BE2C (cell line): ENCODE data around the gene SYNE1.

Source experiments
- DNase-seq: peaks from one replicate; pipeline ENCODE4 v3.0.0-alpha.2; 2020
- H3K27me3 ChIP-seq: fragments of 250-450 bp; sonication (Bioruptor Pico); 2 replicates; pipeline ENCODE4 v1.5.1; 2020; ENCODE audit warnings: mild to moderate bottlenecking
- H3K36me3 ChIP-seq: fragments of 250-450 bp; sonication (Bioruptor Pico); 2 replicates; pipeline ENCODE4 v1.5.1; 2020; ENCODE audit warnings: mild to moderate bottlenecking
- H3K4me1 ChIP-seq: fragments of 250-450 bp; sonication (Bioruptor Pico); 2 replicates; pipeline ENCODE4 v1.5.1; 2020
- H3K4me3 ChIP-seq: 2 replicates; pipeline ENCODE4 v1.5.1; 2011; ENCODE audit warnings: low read depth, low read length
- H3K9me3 ChIP-seq: fragments of 250-450 bp; sonication (Bioruptor Pico); 2 replicates; pipeline ENCODE4 v1.5.1; 2020
- CTCF ChIP-seq: IDR thresholded peaks from 2 replicates; pipeline ENCODE4 v1.5.1; 2012; ENCODE audit warnings: mild to moderate bottlenecking, low read depth, low read length

Gene SYNE1

GRCh38 chr6:152478377-152479010, 158.7 kb downstream of the SYNE1 start:
- TF ChIP-seq CTCF, result no peak
- no peaks in the 10 kb centered on the region for H3K9me3 ChIP-seq

GRCh38 chr6:152474354-152474753, 162.8 kb downstream of the SYNE1 start:
- Histone ChIP-seq H3K4me1 (no peaks in the 10 kb centered on the region), H3K36me3 (no peaks in the 10 kb centered on the region), H3K4me3 (no peak overlapping the region), H3K27me3 (peaks cover 16% of the 10 kb centered on the region), H3K9me3 (no peaks in the 10 kb centered on the region)
- no peak for DNase-seq
- no peak for TF ChIP-seq CTCF

More at GRCh38 chr6:152478377-152479010, 158.7 kb downstream of the SYNE1 start:
- Histone ChIP-seq H3K27me3 (peaks cover 9% of the 10 kb centered on the region), H3K36me3 (no peaks in the 10 kb centered on the region), H3K4me3 (no peak overlapping the region), H3K4me1 (no peaks in the 10 kb centered on the region)
- no peak for DNase-seq

GRCh38 chr6:152472325-152472724, 164.8 kb downstream of the SYNE1 start:
- Histone ChIP-seq H3K4me1 (no peaks in the 10 kb centered on the region), H3K4me3 (no peak overlapping the region), H3K36me3 (no peaks in the 10 kb centered on the region), H3K9me3 (no peaks in the 10 kb centered on the region), H3K27me3 (peaks cover 8% of the 10 kb centered on the region)
- no peak for TF ChIP-seq CTCF
- no peak for DNase-seq

GRCh38 chr6:152471456-152472265, 165.5 kb downstream of the SYNE1 start:
- Histone ChIP-seq H3K4me3 (no peak overlapping the region), H3K4me1 (no peaks in the 10 kb centered on the region), H3K9me3 (no peaks in the 10 kb centered on the region), H3K36me3 (no peaks in the 10 kb centered on the region), H3K27me3 (peaks cover 11% of the 10 kb centered on the region)
- no peak for TF ChIP-seq CTCF
- no peak for DNase-seq

GRCh38 chr6:152463164-152463563, 174.0 kb downstream of the SYNE1 start:
- DNase-seq, result no peak
- Histone ChIP-seq H3K9me3 (no peaks in the 10 kb centered on the region), H3K4me3 (no peak overlapping the region), H3K27me3 (peaks cover 14% of the 10 kb centered on the region), H3K4me1 (no peaks in the 10 kb centered on the region), H3K36me3 (no peaks in the 10 kb centered on the region)
- no peak for TF ChIP-seq CTCF

- no peak for DNase-seq
Observed at GRCh38 chr6:152462716-152463115, 174.4 kb downstream of the SYNE1 start.

More at GRCh38 chr6:152462716-152463115, 174.4 kb downstream of the SYNE1 start:
- H3K36me3 ChIP-seq, result no peaks in the 10 kb centered on the region
- H3K4me3 ChIP-seq, result no peak overlapping the region
- no peak for TF ChIP-seq CTCF
- H3K27me3 ChIP-seq, result peaks cover 14% of the 10 kb centered on the region
- no peaks in the 10 kb centered on the region for H3K9me3 ChIP-seq
- H3K4me1 ChIP-seq, result no peaks in the 10 kb centered on the region
